ENCODE data around the gene PHYHD1.

DNA sequence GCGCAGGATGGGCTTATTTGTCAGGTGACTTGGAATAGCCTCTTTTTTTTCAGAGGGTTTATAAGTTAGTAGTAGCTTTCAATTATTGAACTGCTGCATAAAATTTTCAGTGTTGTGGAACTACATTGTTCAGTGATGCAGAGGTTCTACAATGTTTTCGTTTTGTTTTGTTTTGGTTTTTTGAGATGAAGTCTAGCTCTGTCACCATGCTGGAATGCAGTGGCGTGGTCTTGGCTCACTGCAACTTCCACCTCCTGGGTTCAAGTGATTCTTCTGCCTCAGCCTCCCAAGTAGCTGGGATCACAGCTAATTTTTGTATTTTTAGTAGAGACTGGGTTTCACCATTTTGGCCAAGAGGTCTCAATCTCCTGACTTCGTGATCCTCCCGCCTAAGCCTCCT is 48.7 kb downstream of the PHYHD1 start:
- TF ChIP-seq, protein P1, sequence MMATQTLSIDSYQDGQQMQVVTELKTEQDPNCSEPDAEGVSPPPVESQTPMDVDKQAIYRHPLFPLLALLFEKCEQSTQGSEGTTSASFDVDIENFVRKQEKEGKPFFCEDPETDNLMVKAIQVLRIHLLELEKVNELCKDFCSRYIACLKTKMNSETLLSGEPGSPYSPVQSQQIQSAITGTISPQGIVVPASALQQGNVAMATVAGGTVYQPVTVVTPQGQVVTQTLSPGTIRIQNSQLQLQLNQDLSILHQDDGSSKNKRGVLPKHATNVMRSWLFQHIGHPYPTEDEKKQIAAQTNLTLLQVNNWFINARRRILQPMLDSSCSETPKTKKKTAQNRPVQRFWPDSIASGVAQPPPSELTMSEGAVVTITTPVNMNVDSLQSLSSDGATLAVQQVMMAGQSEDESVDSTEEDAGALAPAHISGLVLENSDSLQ (IDR thresholded peaks at IDR 0.05): no peak
- TF ChIP-seq FOXK2 (IDR thresholded peaks at IDR 0.05) (no peak), SP1 (IDR thresholded peaks at IDR 0.05) (no peak), ELF4 (IDR thresholded peaks at IDR 0.05) (no peak), TARDBP (IDR thresholded peaks at IDR 0.05) (no peak), LEF1 (IDR thresholded peaks at IDR 0.05; ENCODE audit: borderline replicate concordance) (no peak), FOXM1 (IDR thresholded peaks at IDR 0.05; ENCODE audit: borderline replicate concordance) (no peak), L3MBTL2 (conservative IDR thresholded peaks at IDR 0.05) (no peak), ARNT (IDR thresholded peaks at IDR 0.05) (no peak), FOXA1 (IDR thresholded peaks at IDR 0.05) (no peak), SUZ12 (IDR thresholded peaks at IDR 0.05) (no peak), ZNF384 (IDR thresholded peaks at IDR 0.05) (no peak)

Data from HEK293T (cell line).